Activated CD8-positive, alpha-beta T cell treated with anti-CD3 and anti-CD28 coated beads for 36 hours (primary cell): Measurements from ENCODE around the gene CHST11. TPM values are rescaled to one million over a fixed set of nuclear protein-coding genes. Genes with fewer than 3 reads are reported as not detected.
A peak's percentile ranks its signal among the peaks of the same experiment; 100 is the strongest.

Experiments
- ATAC-seq: fragments of 200-7000 bp; cut with Tn5 transposase; one replicate; pipeline ENCODE4 v1.10.0; 2021; ENCODE audit warnings: mild to moderate bottlenecking, moderate library complexity
- CTCF ChIA-PET: fragments of 350-600 bp; sonication (Branson Sonifier 250); formaldehyde crosslinking; loops from one replicate; lab custom pipeline; 2021; ENCODE audit warnings: antibody characterized with exemption; lab: Charles Lee
- POLR2A ChIA-PET: fragments of 350-600 bp; sonication (Branson Sonifier 250); formaldehyde crosslinking; loops from one replicate; lab custom pipeline; 2021; ENCODE audit warnings: antibody characterized with exemption; lab: Charles Lee
- DNase-seq: peaks from one replicate; pipeline ENCODE4 v3.0.0-alpha.2; 2020
- H3K27ac Mint-ChIP-seq: one replicate; pipeline ENCODE4 v1.8.0; 2021; ENCODE audit warnings: mild to moderate bottlenecking, mixed read lengths
- H3K27me3 Mint-ChIP-seq: one replicate; pipeline ENCODE4 v1.8.0; 2021; ENCODE audit warnings: mixed read lengths
- H3K36me3 Mint-ChIP-seq: one replicate; pipeline ENCODE4 v1.8.0; 2021; ENCODE audit warnings: low read depth, mixed read lengths
- H3K4me1 Mint-ChIP-seq: one replicate; pipeline ENCODE4 v1.8.0; 2021; ENCODE audit warnings: low read depth, mixed read lengths
- H3K4me3 Mint-ChIP-seq: one replicate; pipeline ENCODE4 v1.8.0; 2021; ENCODE audit warnings: mild to moderate bottlenecking, moderate library complexity, mixed read lengths
- H3K9me3 Mint-ChIP-seq: one replicate; pipeline ENCODE4 v1.8.0; 2021; ENCODE audit warnings: mixed read lengths
- CTCF ChIP-seq: fragments of 200-600 bp; IDR thresholded peaks from one replicate; pipeline ENCODE4 v1.8.0; 2022; ENCODE audit warnings: antibody characterized with exemption, mild to moderate bottlenecking
- intact Hi-C: fragments of 100-400 bp; cut with micrococcal nuclease; formaldehyde crosslinking; loops from one replicate; pipeline ENCODE4 v1.10.0; 2022
- total RNA-seq, 2 experiments: library from RNA; stranded (reverse); gene quantifications; one replicate each; pipeline ENCODE4 v1.2.3, GENCODE V29; 2021

CHST11 gene
- total RNA-seq, 2 experiments from 2014 or later: 30.9 to 33.9 TPM

GRCh38 chr12:104687823-104688573 is 231.2 kb downstream of the CHST11 start:
- ATAC-seq (peak; percentile 61), DNase-seq (peak; percentile 85)
- H3K27me3 Mint-ChIP-seq: no peaks in the 10 kb centered on the region
- peaks cover 4% of the 10 kb centered on the region for H3K9me3 Mint-ChIP-seq
- H3K27ac Mint-ChIP-seq: peak overlapping the region; percentile 93
- CTCF ChIA-PET: interaction anchor here (0.8 to 1.4 kb wide), 5 partner anchors 7 to 307 kb away, joined by 3 to 4 read pairs (median 3); no protein-coding TSS in a partner anchor
- no peak for TF ChIP-seq CTCF
- intact Hi-C loops: loop anchor here (5.0 kb wide), 1 partner anchor 231 kb away; the partner anchor contains the start of gene CHST11
- H3K36me3 Mint-ChIP-seq: peaks cover 13% of the 10 kb centered on the region
- POLR2A ChIA-PET: interaction anchor here (0.7 to 3.4 kb wide), 6 partner anchors 8 to 265 kb away, joined by 3 to 11 read pairs (median 3); no protein-coding TSS in a partner anchor
- H3K4me1 Mint-ChIP-seq: peaks cover 53% of the 10 kb centered on the region
- peak overlapping the region; percentile 26 for H3K4me3 Mint-ChIP-seq

- CTCF ChIA-PET: no interaction called here
Observed at GRCh38 chr12:104689635-104690034, 232.9 kb downstream of the CHST11 start.

GRCh38 chr12:104691721-104692556 is 235.2 kb downstream of the CHST11 start:
- H3K36me3 Mint-ChIP-seq: peaks cover 14% of the 10 kb centered on the region
- ATAC-seq (no peak), DNase-seq (no peak)

More at GRCh38 chr12:104689635-104690034, 232.9 kb downstream of the CHST11 start:
- H3K4me3 Mint-ChIP-seq: no peak overlapping the region
- POLR2A ChIA-PET: interaction anchor here (3.4 kb wide), 1 partner anchor 17 kb away, joined by 11 read pairs; no protein-coding TSS in a partner anchor
- peaks cover 18% of the 10 kb centered on the region for H3K36me3 Mint-ChIP-seq
- intact Hi-C loops: loop anchor here (5.0 kb wide), 1 partner anchor 232 kb away; the partner anchor contains the start of gene CHST11
- no peak for TF ChIP-seq CTCF
- no peak overlapping the region for H3K27ac Mint-ChIP-seq
- H3K9me3 Mint-ChIP-seq: peaks cover 4% of the 10 kb centered on the region
- DNase-seq (no peak), ATAC-seq (no peak)
- no peaks in the 10 kb centered on the region for H3K27me3 Mint-ChIP-seq
- H3K4me1 Mint-ChIP-seq: peaks cover 56% of the 10 kb centered on the region

GRCh38 chr12:104692557-104693218 is 235.9 kb downstream of the CHST11 start:
- intact Hi-C loops: no loop called here
- no peak for ATAC-seq
- Mint-ChIP-seq H3K27me3 (no peaks in the 10 kb centered on the region), H3K27ac (no peak overlapping the region), H3K4me3 (no peak overlapping the region), H3K4me1 (peaks cover 57% of the 10 kb centered on the region), H3K9me3 (peaks cover 4% of the 10 kb centered on the region), H3K36me3 (peaks cover 14% of the 10 kb centered on the region)
- ChIA-PET POLR2A (interaction anchor here (1.0 kb wide), 1 partner anchor 11 kb away, joined by 3 read pairs; no protein-coding TSS in a partner anchor), CTCF (no interaction called here)
- no peak for DNase-seq
- no peak for TF ChIP-seq CTCF

More at GRCh38 chr12:104691721-104692556, 235.2 kb downstream of the CHST11 start:
- CTCF ChIA-PET: no interaction called here
- peaks cover 4% of the 10 kb centered on the region for H3K9me3 Mint-ChIP-seq
- no peak for TF ChIP-seq CTCF
- intact Hi-C loops: no loop called here
- POLR2A ChIA-PET: interaction anchor here (1.0 kb wide), 1 partner anchor 12 kb away, joined by 3 read pairs; no protein-coding TSS in a partner anchor
- H3K27ac Mint-ChIP-seq: no peak overlapping the region
- no peaks in the 10 kb centered on the region for H3K27me3 Mint-ChIP-seq
- peaks cover 60% of the 10 kb centered on the region for H3K4me1 Mint-ChIP-seq
- H3K4me3 Mint-ChIP-seq: no peak overlapping the region
